GM10266 (cell line): Measurements from ENCODE around the gene GCC2.

Source experiments
- DNase-seq: peaks from one replicate; pipeline ENCODE4 v3.0.0; 2012; ENCODE audit errors: extremely low spot score
- CTCF ChIP-seq: IDR thresholded peaks from 2 replicates; pipeline ENCODE4 v1.5.1; 2012; ENCODE audit warnings: mild to moderate bottlenecking, low read depth; ENCODE audit not compliant: control insufficient read depth, insufficient read depth; ENCODE audit errors: missing control alignments

GCC2 gene

GRCh38 chr2:108454440-108454839, 5.4 kb downstream of the GCC2 start:
- DNase-seq: no peak
- no peak for TF ChIP-seq CTCF

- no peak for DNase-seq
- no peak for TF ChIP-seq CTCF
Measured at GRCh38 chr2:108455571-108455970, 6.6 kb downstream of the GCC2 start.

GRCh38 chr2:108458082-108458481, 9.1 kb downstream of the GCC2 start:
- TF ChIP-seq CTCF: no peak
- no peak for DNase-seq

DNA sequence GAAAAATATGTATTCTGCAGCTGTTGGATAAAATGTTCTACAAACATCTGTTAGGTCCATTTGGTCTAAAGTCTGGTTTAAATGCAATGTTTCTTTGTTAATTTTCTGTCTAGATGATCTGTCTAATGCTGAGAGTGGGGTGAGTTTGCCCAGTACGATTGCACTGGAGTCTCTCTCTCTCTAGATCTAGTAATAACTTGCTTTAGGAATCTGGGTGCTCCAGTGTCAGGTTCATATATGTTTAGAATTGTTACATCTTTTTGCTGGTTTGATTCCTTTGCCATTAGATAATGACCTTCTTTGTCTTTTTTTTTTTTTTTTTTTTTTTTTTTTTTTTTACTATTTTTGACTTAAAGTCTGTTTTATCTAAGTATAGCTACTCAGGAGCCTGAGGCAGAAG, 10.4 kb downstream of the GCC2 start:
- DNase-seq: no peak
- no peak for TF ChIP-seq CTCF

DNA sequence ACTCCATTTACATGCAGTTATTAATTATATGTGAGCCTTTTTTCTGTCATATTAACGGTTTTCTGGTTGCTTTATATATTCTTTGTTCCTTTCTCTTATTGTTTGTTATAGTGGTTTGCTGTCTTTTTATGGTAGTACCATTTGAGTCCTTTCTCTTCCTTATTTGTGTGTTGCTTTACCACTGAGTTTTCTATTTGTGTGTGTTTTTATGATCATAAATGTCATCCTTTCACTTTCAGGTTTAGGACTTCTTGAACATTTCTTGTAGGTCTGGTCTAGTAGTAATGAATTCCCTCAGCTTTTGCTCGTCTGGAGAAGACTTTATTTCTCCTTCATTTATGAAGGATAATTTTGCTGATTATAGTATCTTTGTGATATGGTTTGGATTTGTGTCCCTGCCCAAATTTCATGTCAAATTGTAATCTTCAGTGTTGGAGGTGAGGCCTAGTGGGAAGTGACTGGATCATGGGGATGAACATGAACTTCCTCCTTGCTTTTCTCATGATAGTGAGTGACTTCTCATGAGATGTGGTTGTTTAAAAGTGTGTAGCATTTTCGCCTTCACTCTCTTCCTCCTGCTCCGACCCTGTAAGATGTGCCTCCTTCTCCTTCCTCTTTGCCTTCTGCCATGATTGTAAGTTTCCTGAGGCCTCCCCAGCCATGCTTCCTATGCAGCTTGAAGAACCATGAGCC, 11.5 kb downstream of the GCC2 start:
- no peak for TF ChIP-seq CTCF
- DNase-seq: peak; percentile 31

DNA sequence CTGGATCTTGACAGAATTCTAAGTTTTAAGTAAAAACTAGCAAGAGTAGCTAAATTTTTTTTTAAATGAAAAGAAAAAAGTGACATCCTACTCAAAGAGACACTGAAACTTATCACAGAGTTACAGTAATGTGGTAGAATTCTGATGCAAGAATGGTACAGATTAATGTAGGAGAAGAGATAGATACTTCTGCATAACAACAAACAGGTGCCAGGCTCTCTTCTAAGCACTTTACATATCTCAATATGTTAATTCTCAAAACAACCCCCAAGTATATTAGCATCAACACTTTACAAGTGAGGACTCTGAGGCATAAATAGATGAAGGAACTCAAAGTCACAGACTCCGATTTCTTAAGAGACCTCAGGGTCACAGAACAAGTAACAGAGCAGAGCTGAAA, 28.1 kb downstream of the GCC2 start:
- TF ChIP-seq CTCF: no peak
- no peak for DNase-seq

DNA sequence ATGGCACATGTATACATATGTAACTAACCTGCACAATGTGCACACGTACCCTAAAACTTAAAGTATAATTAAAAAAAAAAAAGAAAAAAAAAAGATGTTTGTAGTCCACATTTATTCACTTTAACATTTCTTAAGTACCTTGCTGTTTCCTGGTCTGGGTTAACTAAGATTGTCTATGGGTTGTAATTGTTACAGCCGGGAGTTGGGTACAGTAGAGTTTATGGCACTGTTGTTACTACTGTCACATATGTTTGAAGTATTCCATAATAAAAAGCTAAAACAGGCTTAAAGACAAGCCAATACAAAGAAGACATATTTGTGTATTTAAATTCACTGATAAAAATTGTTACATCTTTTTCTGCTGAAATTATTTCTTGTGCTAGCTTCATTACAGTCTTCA, 36.2 kb downstream of the GCC2 start:
- no peak for TF ChIP-seq CTCF

More for the DNA sequence above, 36.2 kb downstream of the GCC2 start:
- no peak for DNase-seq
